Vagina (tissue), 2 donors: ENCODE measurements around the gene TEKT2.

Experiments used
- CTCF ChIP-seq, 3 experiments: fragments of 450-650 bp in 2 of 3; fragments of 200-600 bp in 1 of 3; sonication (generic) in 1 of 3; IDR thresholded peaks; one replicate each; pipeline ENCODE4 v1.5.1; 2017 to 2019; ENCODE audit warnings: antibody characterized with exemption in 3 of 3, mild to moderate bottlenecking in 2 of 3, moderate library complexity in 2 of 3
- POLR2A ChIP-seq, 2 donors: fragments of 450-650 bp; IDR thresholded peaks; one replicate each; pipeline ENCODE4 v1.6.1; 2017; ENCODE audit warnings: antibody characterized with exemption in 2 of 2, mild to moderate bottlenecking in 2 of 2, moderate library complexity in 2 of 2

- TF ChIP-seq CTCF (IDR thresholded peaks at IDR 0.05) (no peak), POLR2A (IDR thresholded peaks at IDR 0.05) (no peak)
Observed at GRCh38 chr1:36128126-36128904, 44.4 kb downstream of the TEKT2 start.
